B cell (primary cell): Measurements from ENCODE around the gene COL5A1. TPM values are rescaled to one million over a fixed set of nuclear protein-coding genes. Genes with fewer than 3 reads are reported as not detected.

Experiments used
- ATAC-seq: fragments of 200-7000 bp; cut with Tn5 transposase; one replicate; pipeline ENCODE4 v1.10.0; 2021; ENCODE audit warnings: low read depth, mild to moderate bottlenecking, moderate number of reproducible peaks, moderate library complexity
- CTCF ChIA-PET: fragments of 350-600 bp; sonication (Branson Sonifier 250); formaldehyde crosslinking; loops from one replicate; lab custom pipeline; 2021; ENCODE audit warnings: antibody characterized with exemption, inconsistent platforms; lab: Charles Lee
- POLR2A ChIA-PET: fragments of 350-600 bp; sonication (Branson Sonifier 250); formaldehyde crosslinking; loops from one replicate; lab custom pipeline; 2021; ENCODE audit warnings: antibody characterized with exemption; lab: Charles Lee
- DNase-seq: peaks from one replicate; pipeline ENCODE4 v3.0.0; 2013
- H2AFZ ChIP-seq: 2 replicates; pipeline ENCODE4 v1.6.1; 2012; ENCODE audit warnings: mild to moderate bottlenecking, low read depth, low read length; ENCODE audit not compliant: insufficient read depth, poor library complexity, severe bottlenecking
- H3K27ac ChIP-seq, 2 donors: 1 replicate in 1 of 2; 2 replicates in 1 of 2; pipeline ENCODE4 v1.5.1; 2012 to 2013; ENCODE audit warnings: low read length in 2 of 2, mild to moderate bottlenecking in 2 of 2, moderate library complexity in 1 of 2
- H3K27me3 ChIP-seq, 4 experiments: fragments of 200-600 bp in 1 of 4; sonication (generic) in 1 of 4; replicated peaks in 1 of 4; 1 replicate in 2 of 4; 2 replicates in 2 of 4; pipeline versions ENCODE4 v1.6.1 to v1.7.0; 2013 to 2016; ENCODE audit warnings: low read length in 3 of 4, mild to moderate bottlenecking in 2 of 4, mixed read lengths in 1 of 4, moderate library complexity in 1 of 4; ENCODE audit not compliant: insufficient read depth in 4 of 4, control insufficient read depth in 3 of 4; ENCODE audit errors: control extremely low read depth in 1 of 4
- H3K36me3 ChIP-seq, 2 experiments: replicated peaks in 1 of 2; 1 replicate in 1 of 2; 2 replicates in 1 of 2; pipeline versions ENCODE4 v1.6.1 to v1.7.1; 2013; ENCODE audit warnings: low read length in 1 of 2; ENCODE audit not compliant: insufficient read depth in 2 of 2, control insufficient read depth in 1 of 2; ENCODE audit errors: control extremely low read depth in 1 of 2, extremely low read depth in 1 of 2
- H3K4me1 ChIP-seq, 2 donors: fragments of 200-600 bp in 1 of 2; sonication (generic) in 1 of 2; 1 replicate in 1 of 2; 2 replicates in 1 of 2; pipeline versions ENCODE4 v1.5.1 to v1.6.1; 2013 to 2017; ENCODE audit warnings: low read length in 2 of 2; ENCODE audit not compliant: control insufficient read depth in 2 of 2, insufficient read depth in 2 of 2
- H3K4me2 ChIP-seq: replicated peaks from 2 replicates; pipeline ENCODE3; 2012; ENCODE audit warnings: mild to moderate bottlenecking, low read depth, low read length; ENCODE audit not compliant: poor library complexity, severe bottlenecking
- H3K4me3 ChIP-seq, 5 experiments: fragments of 200-600 bp in 1 of 5; sonication (generic) in 1 of 5; 1 replicate in 3 of 5; 2 replicates in 2 of 5; pipeline versions ENCODE4 v1.5.1 to v1.7.0; 2011 to 2016; ENCODE audit warnings: low read length in 4 of 5, mild to moderate bottlenecking in 4 of 5, low read depth in 2 of 5, control low read depth in 1 of 5, moderate library complexity in 1 of 5; ENCODE audit not compliant: insufficient read depth in 1 of 5; ENCODE audit errors: control extremely low read depth in 1 of 5, extremely low read depth in 1 of 5
- H3K79me2 ChIP-seq: fragments of 200-600 bp; sonication (generic); one replicate; pipeline ENCODE4 v1.6.0; 2016; ENCODE audit warnings: low read length; ENCODE audit not compliant: control insufficient read depth, insufficient read depth
- H3K9ac ChIP-seq: fragments of 200-600 bp; sonication (generic); 2 replicates; pipeline ENCODE4 v1.6.1; 2017; ENCODE audit warnings: mild to moderate bottlenecking, low read length, moderate library complexity
- H3K9me3 ChIP-seq, 3 donors: one replicate each; pipeline versions ENCODE4 v1.6.1 to v1.7.1; 2013; ENCODE audit warnings: low read length in 2 of 3; ENCODE audit not compliant: control insufficient read depth in 2 of 3, insufficient read depth in 1 of 3; ENCODE audit errors: control extremely low read depth in 1 of 3
- H4K20me1 ChIP-seq: 2 replicates; pipeline ENCODE4 v1.6.0; 2012; ENCODE audit warnings: mild to moderate bottlenecking, low read length; ENCODE audit not compliant: insufficient read depth, control insufficient read depth, poor library complexity, severe bottlenecking
- H3K27ac Mint-ChIP-seq: one replicate; pipeline ENCODE4 v1.8.0; 2021; ENCODE audit warnings: mixed read lengths
- H3K27me3 Mint-ChIP-seq: one replicate; pipeline ENCODE4 v1.8.0; 2021; ENCODE audit warnings: mixed read lengths
- H3K4me1 Mint-ChIP-seq: one replicate; pipeline ENCODE4 v1.8.0; 2021; ENCODE audit warnings: mixed read lengths
- H3K4me3 Mint-ChIP-seq: one replicate; pipeline ENCODE4 v1.8.0; 2021; ENCODE audit warnings: mixed read lengths
- H3K9me3 Mint-ChIP-seq: one replicate; pipeline ENCODE4 v1.8.0; 2022; ENCODE audit warnings: mixed read lengths; ENCODE audit not compliant: insufficient read depth
- EZH2 ChIP-seq: IDR thresholded peaks from 2 replicates; pipeline ENCODE4 v1.6.1; 2012; ENCODE audit warnings: borderline replicate concordance, low read depth, mild to moderate bottlenecking, moderate library complexity, low read length; ENCODE audit not compliant: insufficient read depth, poor library complexity, severe bottlenecking
- WGBS: methylation state at CpG from one replicate; pipeline ENCODE4 v1.1.5; 2013; ENCODE audit warnings: missing lambda C conversion rate; ENCODE audit not compliant: insufficient coverage; 5-methylcytosine and 5-hydroxymethylcytosine counted together
- intact Hi-C: fragments of 100-400 bp; cut with micrococcal nuclease; formaldehyde crosslinking; loops from one replicate; pipeline ENCODE4 v1.10.0; 2022
- polyA plus RNA-seq: library from polyadenylated mRNA; depleted of rRNA; stranded (reverse); fragments of >200 nt; gene quantifications from 2 replicates; pipeline ENCODE4 v1.2.3, GENCODE V29; 2012
- total RNA-seq, 2 donors: library from RNA; stranded (reverse); fragments of 120-200 nt in 1 of 2; gene quantifications; 1 replicate in 1 of 2; 2 replicates in 1 of 2; pipeline versions ENCODE4 v1.2.3 to v1.2.4, GENCODE V29; 2013 to 2022
- TF ChIP-seq, protein P1 (sequence below): fragments of 200-600 bp; IDR thresholded peaks from one replicate; pipeline ENCODE4 v1.8.0; 2022; ENCODE audit warnings: antibody characterized with exemption, mild to moderate bottlenecking

COL5A1 gene
- total and polyA plus RNA-seq, 2 donors (not counting 1 experiment from before 2014, with no cell fraction given): 0.06 TPM; not detected in 1

GRCh38 chr9:134635351-134636148, 6.1 kb upstream of the COL5A1 start:
- POLR2A ChIA-PET: no interaction called here
- no peak for ATAC-seq
- H3K9me3 Mint-ChIP-seq: no peaks in the 10 kb centered on the region
- H3K27ac Mint-ChIP-seq: no peak overlapping the region
- CTCF ChIA-PET: no interaction called here
- H3K36me3 ChIP-seq: no peaks in the 10 kb centered on the region
- no peak overlapping the region for H2AFZ ChIP-seq
- no peak overlapping the region for H3K4me3 ChIP-seq
- intact Hi-C loops: no loop called here
- no peak overlapping the region for H3K27ac ChIP-seq
- no peak overlapping the region for H3K9ac ChIP-seq
- H3K4me2 ChIP-seq: no peak overlapping the region
- no peak overlapping the region for H3K4me3 Mint-ChIP-seq
- no peak for DNase-seq
- peaks cover 4% of the 10 kb centered on the region for H3K4me1 Mint-ChIP-seq
- H3K4me1 ChIP-seq: no peaks in the 10 kb centered on the region
- WGBS: 92% methylated on average over 17 of the region's 17 CpGs
- H3K9me3 ChIP-seq: no peaks in the 10 kb centered on the region
- no peak for TF ChIP-seq EZH2
- TF ChIP-seq, protein P1, sequence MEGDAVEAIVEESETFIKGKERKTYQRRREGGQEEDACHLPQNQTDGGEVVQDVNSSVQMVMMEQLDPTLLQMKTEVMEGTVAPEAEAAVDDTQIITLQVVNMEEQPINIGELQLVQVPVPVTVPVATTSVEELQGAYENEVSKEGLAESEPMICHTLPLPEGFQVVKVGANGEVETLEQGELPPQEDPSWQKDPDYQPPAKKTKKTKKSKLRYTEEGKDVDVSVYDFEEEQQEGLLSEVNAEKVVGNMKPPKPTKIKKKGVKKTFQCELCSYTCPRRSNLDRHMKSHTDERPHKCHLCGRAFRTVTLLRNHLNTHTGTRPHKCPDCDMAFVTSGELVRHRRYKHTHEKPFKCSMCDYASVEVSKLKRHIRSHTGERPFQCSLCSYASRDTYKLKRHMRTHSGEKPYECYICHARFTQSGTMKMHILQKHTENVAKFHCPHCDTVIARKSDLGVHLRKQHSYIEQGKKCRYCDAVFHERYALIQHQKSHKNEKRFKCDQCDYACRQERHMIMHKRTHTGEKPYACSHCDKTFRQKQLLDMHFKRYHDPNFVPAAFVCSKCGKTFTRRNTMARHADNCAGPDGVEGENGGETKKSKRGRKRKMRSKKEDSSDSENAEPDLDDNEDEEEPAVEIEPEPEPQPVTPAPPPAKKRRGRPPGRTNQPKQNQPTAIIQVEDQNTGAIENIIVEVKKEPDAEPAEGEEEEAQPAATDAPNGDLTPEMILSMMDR: no peak
- no peaks in the 10 kb centered on the region for H3K79me2 ChIP-seq
- no peaks in the 10 kb centered on the region for H4K20me1 ChIP-seq
- H3K27me3 ChIP-seq: peaks cover 0 to 3% (median under 1%) of the 10 kb centered on the region in 4 experiments
- peaks cover 8% of the 10 kb centered on the region for H3K27me3 Mint-ChIP-seq

GRCh38 chr9:134636149-134636507, 5.5 kb upstream of the COL5A1 start:
- Mint-ChIP-seq H3K27me3 (peaks cover 8% of the 10 kb centered on the region), H3K27ac (no peak overlapping the region), H3K4me3 (no peak overlapping the region), H3K4me1 (peaks cover 5% of the 10 kb centered on the region), H3K9me3 (no peaks in the 10 kb centered on the region)
- peaks cover 0 to 8% (median 2%) of the 10 kb centered on the region in 4 experiments for H3K27me3 ChIP-seq
- no peak overlapping the region for H3K9ac ChIP-seq
- WGBS: 92% methylated on average over 2 of the region's 2 CpGs
- H3K27ac ChIP-seq: no peak overlapping the region
- H3K4me1 ChIP-seq: peaks cover 0 to 2% of the 10 kb centered on the region in 2 donors
- TF ChIP-seq, protein P1: no peak
- no peak for TF ChIP-seq EZH2
- H3K4me3 ChIP-seq: no peak overlapping the region
- no peaks in the 10 kb centered on the region for H3K79me2 ChIP-seq
- no peaks in the 10 kb centered on the region for H3K36me3 ChIP-seq
- no peaks in the 10 kb centered on the region for H4K20me1 ChIP-seq
- no peak for ATAC-seq
- intact Hi-C loops: no loop called here
- CTCF ChIA-PET: no interaction called here
- no peak overlapping the region for H2AFZ ChIP-seq
- no peak for DNase-seq
- H3K4me2 ChIP-seq: no peak overlapping the region
- POLR2A ChIA-PET: no interaction called here
- no peaks in the 10 kb centered on the region for H3K9me3 ChIP-seq
